Pancreas (tissue), 10 donors: ENCODE results near the gene PSMD13. TPM values are rescaled to one million over a fixed set of nuclear protein-coding genes. Genes with fewer than 3 reads are reported as not detected.

Experiments
- ATAC-seq, 4 donors: fragments of 200-7000 bp; cut with Tn5 transposase; one replicate each; pipeline versions ENCODE4 v1.8.0 to v1.9.1; 2020; ENCODE audit warnings: mild to moderate bottlenecking in 4 of 4, moderate library complexity in 4 of 4
- DNase-seq, 6 donors: peaks; one replicate each; pipeline ENCODE4 v3.0.0-alpha.2; 2020
- FAIRE-seq: peaks from 2 replicates; lab custom pipeline; 2012; peaks lifted over from hg19 to GRCh38; lab: Jason Lieb, UNC
- H3K27ac ChIP-seq, 4 donors: fragments of 200-600 bp; sonication (generic); 1 replicate in 3 of 4; 2 replicates in 1 of 4; pipeline versions ENCODE4 v1.5.0 to v1.8.0; 2020
- H3K27me3 ChIP-seq, 4 donors: fragments of 200-600 bp; one replicate each; pipeline ENCODE4 v1.8.0; 2021
- H3K36me3 ChIP-seq, 3 donors: fragments of 200-600 bp; sonication (generic) in 1 of 3; one replicate each; pipeline versions ENCODE4 v1.5.0 to v1.8.0; 2020 to 2021
- H3K4me1 ChIP-seq, 3 donors: fragments of 200-600 bp; one replicate each; pipeline ENCODE4 v1.8.0; 2021
- H3K4me3 ChIP-seq, 4 donors: fragments of 200-600 bp; sonication (generic) in 2 of 4; one replicate each; pipeline versions ENCODE4 v1.5.0 to v1.8.0; 2020 to 2021
- H3K9me3 ChIP-seq, 4 donors: fragments of 200-600 bp; one replicate each; pipeline ENCODE4 v1.8.0; 2021
- CTCF ChIP-seq, 4 donors: fragments of 200-600 bp; sonication (generic) in 3 of 4; IDR thresholded peaks; one replicate each; pipeline versions ENCODE4 v1.5.0 to v1.8.0; 2021; ENCODE audit warnings: antibody characterized with exemption in 4 of 4
- WGBS, 2 donors: extraction: QIAGEN DNeasy Blood & Tissue Kit; methylation state at CpG; one replicate each; pipeline ENCODE4 v1.1.7; 2013; 5-methylcytosine and 5-hydroxymethylcytosine counted together
- intact Hi-C, 3 donors: fragments of 100-400 bp; cut with DNase I; formaldehyde crosslinking; loops; one replicate each; pipeline versions ENCODE4 v1.11.1 to v1.14.2; 2022
- polyA plus RNA-seq, 2 donors: library from polyadenylated mRNA; stranded (reverse); fragments of 200-250 nt; gene quantifications; one replicate each; pipeline ENCODE4 v1.2.3, GENCODE V29; 2013
- total RNA-seq, 6 donors: library from RNA; stranded (reverse); fragmentation: NEBNext Ultra II Directional in 4 of 6; extraction: Animal tissue kit (Norgen Biotek cat#: 25700) in 4 of 6; gene quantifications; one replicate each; pipeline versions ENCODE4 v1.2.1 to v1.2.4, GENCODE V29; 2021 to 2023
- donor health status: healthy with polysubstance abuse.
- donor health status: DM: no; HTN: no; CAD: no; lungs with moderate emphysema.
- donor health status: DM: no; HTN: no; CAD: no.
- donor health status: control.
- donor health status: control.
- donor health status: Bipolar disorder and iron deficiency.
- donor health status: DM: yes; HTN: yes; CAD: no.
- donor health status: DM: no; HTN: no; CAD: no.
- donor health status: DM: no; HTN: no; CAD: no.
- donor health status: DM: yes; HTN: yes; CAD: no.

The PSMD13 gene
- total and polyA plus RNA-seq, 8 donors: 35.5 to 118 (median 47.0) TPM

- TF ChIP-seq CTCF (IDR thresholded peaks at IDR 0.05): no peak
- no peak for ATAC-seq
- Histone ChIP-seq H3K27ac (no peak overlapping the region), H3K4me3 (no peak overlapping the region), H3K9me3 (no peaks in the 10 kb centered on the region), H3K27me3 (no peaks in the 10 kb centered on the region), H3K36me3 (peaks cover 0 to 7% (median 0%) of the 10 kb centered on the region in 3 donors), H3K4me1 (no peaks in the 10 kb centered on the region)
- no peak for FAIRE-seq
- DNase-seq: peak in 4 of 6 donors; percentile 9 to 69 (median 33)
- intact Hi-C loops: no loop called here
- 67 to 82% methylated on average over 23 of the region's 23 CpGs for WGBS, 2 donors
These were observed 39.7 kb upstream of the PSMD13 start for GRCh38 chr11:196786-197731.

GRCh38 chr11:197741-198235 is 39.0 kb upstream of the PSMD13 start:
- no peaks in the 10 kb centered on the region for H3K4me1 ChIP-seq
- TF ChIP-seq CTCF (IDR thresholded peaks at IDR 0.05): no peak
- H3K9me3 ChIP-seq: no peaks in the 10 kb centered on the region
- FAIRE-seq (no peak), DNase-seq (peak in 4 of 6 donors; percentile 12 to 50 (median 31)), ATAC-seq (no peak)
- H3K27ac ChIP-seq: no peak overlapping the region
- 70 to 82% methylated on average over 9 of the region's 9 CpGs for WGBS, 2 donors
- intact Hi-C loops: no loop called here
- no peaks in the 10 kb centered on the region for H3K27me3 ChIP-seq
- peaks cover 0 to 15% (median 0%) of the 10 kb centered on the region in 3 donors for H3K36me3 ChIP-seq
- no peak overlapping the region for H3K4me3 ChIP-seq

GRCh38 chr11:198236-198806 is 38.5 kb upstream of the PSMD13 start:
- intact Hi-C loops: no loop called here
- no peaks in the 10 kb centered on the region for H3K9me3 ChIP-seq
- DNase-seq (peak in 4 of 6 donors; percentile 11 to 70 (median 37)), ATAC-seq (no peak), FAIRE-seq (no peak)
- 82 to 89% methylated on average over 21 of the region's 21 CpGs for WGBS, 2 donors
- no peak overlapping the region for H3K27ac ChIP-seq
- H3K27me3 ChIP-seq: no peaks in the 10 kb centered on the region
- H3K4me3 ChIP-seq: no peak overlapping the region
- TF ChIP-seq CTCF (IDR thresholded peaks at IDR 0.05): no peak
- H3K36me3 ChIP-seq: peaks cover 0 to 17% (median 0%) of the 10 kb centered on the region in 3 donors
- no peaks in the 10 kb centered on the region for H3K4me1 ChIP-seq

GRCh38 chr11:199004-199581 is 37.7 kb upstream of the PSMD13 start:
- intact Hi-C loops: no loop called here
- ATAC-seq (no peak), FAIRE-seq (no peak), DNase-seq (peak in 4 of 6 donors; percentile 14 to 70 (median 41))
- H3K36me3 ChIP-seq: peaks cover 0 to 19% (median 3%) of the 10 kb centered on the region in 3 donors
- H3K4me1 ChIP-seq: no peaks in the 10 kb centered on the region
- 84 to 92% methylated on average over 13 of the region's 13 CpGs for WGBS, 2 donors
- H3K9me3 ChIP-seq: no peaks in the 10 kb centered on the region
- H3K27ac ChIP-seq: no peak overlapping the region
- TF ChIP-seq CTCF (IDR thresholded peaks at IDR 0.05): no peak
- H3K4me3 ChIP-seq: no peak overlapping the region
- H3K27me3 ChIP-seq: no peaks in the 10 kb centered on the region
